ENCODE data around the gene DUSP16.

GRCh38 chr12:12563290-12563928 is 746 bp upstream of the DUSP16 start:
- TF ChIP-seq CTCF (conservative IDR thresholded peaks at IDR 0.05; ENCODE audit: low read depth, low read length) = no peak
- no peak for TF ChIP-seq EZH2phosphoT487 (IDR thresholded peaks at IDR 0.05; ENCODE audit: borderline replicate concordance, low read length)
- TF ChIP-seq EZH2 (IDR thresholded peaks at IDR 0.05; ENCODE audit: low read length, unreplicated experiment) = no peak

Measured in PC-3 (cell line).